Omental fat pad (tissue), 4 donors: ENCODE results near the gene C20orf173. TPM values are rescaled to one million over a fixed set of nuclear protein-coding genes. Genes with fewer than 3 reads are reported as not detected.
"Not testable (repeated sequence)": the region's sequence is repeated elsewhere in the genome, so short reads cannot be mapped to it uniquely, and the experiment has no call there.

Source experiments
- ATAC-seq: fragments of 150-250 bp; one replicate; pipeline ENCODE4 v1.9.1; 2016; ENCODE audit warnings: mild to moderate bottlenecking, moderate library complexity; ENCODE audit not compliant: low FRiP score
- DNase-seq: peaks from one replicate; pipeline ENCODE4 v3.0.0-alpha.2; 2019; ENCODE audit warnings: low spot score
- total RNA-seq, 4 donors: library from RNA; depleted of rRNA; stranded (reverse); fragments of >200 nt; gene quantifications; one replicate each; pipeline ENCODE4 v1.1.0, GENCODE V29; 2016
- TF ChIP-seq, protein P1 (sequence below), 3 donors: fragments of 450-650 bp; IDR thresholded peaks; one replicate each; pipeline ENCODE4 v1.5.1; 2016 to 2017; ENCODE audit warnings: antibody characterized with exemption in 3 of 3, mild to moderate bottlenecking in 3 of 3, moderate library complexity in 2 of 3

C20orf173 gene
- total RNA-seq, 4 donors from 2014 or later: not detected

GRCh38 chr20:35560541-35560940 lies 31.1 kb upstream of the C20orf173 start:
- ATAC-seq (no peak), DNase-seq (no peak)
- TF ChIP-seq, protein P1, sequence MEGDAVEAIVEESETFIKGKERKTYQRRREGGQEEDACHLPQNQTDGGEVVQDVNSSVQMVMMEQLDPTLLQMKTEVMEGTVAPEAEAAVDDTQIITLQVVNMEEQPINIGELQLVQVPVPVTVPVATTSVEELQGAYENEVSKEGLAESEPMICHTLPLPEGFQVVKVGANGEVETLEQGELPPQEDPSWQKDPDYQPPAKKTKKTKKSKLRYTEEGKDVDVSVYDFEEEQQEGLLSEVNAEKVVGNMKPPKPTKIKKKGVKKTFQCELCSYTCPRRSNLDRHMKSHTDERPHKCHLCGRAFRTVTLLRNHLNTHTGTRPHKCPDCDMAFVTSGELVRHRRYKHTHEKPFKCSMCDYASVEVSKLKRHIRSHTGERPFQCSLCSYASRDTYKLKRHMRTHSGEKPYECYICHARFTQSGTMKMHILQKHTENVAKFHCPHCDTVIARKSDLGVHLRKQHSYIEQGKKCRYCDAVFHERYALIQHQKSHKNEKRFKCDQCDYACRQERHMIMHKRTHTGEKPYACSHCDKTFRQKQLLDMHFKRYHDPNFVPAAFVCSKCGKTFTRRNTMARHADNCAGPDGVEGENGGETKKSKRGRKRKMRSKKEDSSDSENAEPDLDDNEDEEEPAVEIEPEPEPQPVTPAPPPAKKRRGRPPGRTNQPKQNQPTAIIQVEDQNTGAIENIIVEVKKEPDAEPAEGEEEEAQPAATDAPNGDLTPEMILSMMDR (IDR thresholded peaks at IDR 0.05): no peak

- TF ChIP-seq, protein P1 (IDR thresholded peaks at IDR 0.05): no peak
- ATAC-seq: no peak
- DNase-seq: no peak
Observed at GRCh38 chr20:35560105-35560511, 30.7 kb upstream of the C20orf173 start.

DNA sequence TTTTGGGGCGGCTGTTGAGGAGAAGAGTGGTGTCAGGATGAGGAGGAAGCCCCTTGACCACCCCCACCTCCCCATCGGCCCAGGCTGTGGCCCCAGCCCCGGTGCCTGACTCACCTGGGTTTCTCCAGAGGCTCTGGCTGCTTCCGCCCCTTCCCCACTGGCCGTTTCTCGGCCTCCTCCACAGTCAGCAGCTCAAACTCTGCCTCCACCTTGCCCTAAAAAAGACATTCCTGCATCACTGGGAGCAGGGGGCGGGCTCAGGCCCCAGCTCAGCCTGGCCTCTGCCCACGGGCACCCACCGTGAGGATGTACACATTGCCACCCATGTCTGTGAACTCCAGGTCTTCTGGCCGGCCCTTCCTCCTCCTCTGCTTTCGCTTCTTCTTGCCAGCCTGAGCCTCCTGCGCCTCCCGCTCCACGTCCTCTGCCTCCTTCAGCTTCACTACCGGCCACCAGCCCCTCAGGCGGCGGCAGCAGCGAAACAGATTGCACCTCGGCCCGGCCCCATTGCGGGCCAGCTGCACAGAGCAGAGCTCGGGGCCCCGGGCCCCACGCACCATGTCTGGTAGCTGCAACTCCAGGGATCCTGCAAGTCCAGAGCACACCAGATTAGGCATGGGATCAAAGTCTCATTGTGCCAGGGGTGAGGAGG lies 29.7 kb upstream of the C20orf173 start:
- no peak for ATAC-seq
- TF ChIP-seq, protein P1 (IDR thresholded peaks at IDR 0.05): no peak
- no peak for DNase-seq

GRCh38 chr20:35558451-35558850 lies 29.0 kb upstream of the C20orf173 start:
- TF ChIP-seq, protein P1 (IDR thresholded peaks at IDR 0.05): no peak
- ATAC-seq (no peak), DNase-seq (no peak)

DNA sequence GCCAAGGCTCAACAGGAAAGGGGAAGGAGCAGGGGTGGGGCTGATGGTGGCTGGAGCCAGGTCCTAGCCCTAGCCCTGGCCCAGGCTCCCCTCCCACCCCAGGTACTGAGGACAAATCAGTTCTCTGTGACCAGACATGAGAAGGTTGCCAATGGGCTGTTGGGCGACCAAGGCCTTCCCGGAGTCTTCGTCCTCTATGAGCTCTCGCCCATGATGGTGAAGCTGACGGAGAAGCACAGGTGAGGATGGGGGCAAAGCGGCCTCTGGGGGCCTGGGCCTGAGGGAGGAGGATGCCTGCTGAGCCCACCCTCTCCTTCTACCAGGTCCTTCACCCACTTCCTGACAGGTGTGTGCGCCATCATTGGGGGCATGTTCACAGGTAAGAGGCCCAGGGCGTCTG lies 27.4 kb upstream of the C20orf173 start:
- no peak for ATAC-seq
- TF ChIP-seq, protein P1 (IDR thresholded peaks at IDR 0.05): no peak
- no peak for DNase-seq

GRCh38 chr20:35555951-35556645 lies 26.6 kb upstream of the C20orf173 start:
- TF ChIP-seq, protein P1 (IDR thresholded peaks at IDR 0.05): no peak
- ATAC-seq (no peak), DNase-seq (no peak)

DNA sequence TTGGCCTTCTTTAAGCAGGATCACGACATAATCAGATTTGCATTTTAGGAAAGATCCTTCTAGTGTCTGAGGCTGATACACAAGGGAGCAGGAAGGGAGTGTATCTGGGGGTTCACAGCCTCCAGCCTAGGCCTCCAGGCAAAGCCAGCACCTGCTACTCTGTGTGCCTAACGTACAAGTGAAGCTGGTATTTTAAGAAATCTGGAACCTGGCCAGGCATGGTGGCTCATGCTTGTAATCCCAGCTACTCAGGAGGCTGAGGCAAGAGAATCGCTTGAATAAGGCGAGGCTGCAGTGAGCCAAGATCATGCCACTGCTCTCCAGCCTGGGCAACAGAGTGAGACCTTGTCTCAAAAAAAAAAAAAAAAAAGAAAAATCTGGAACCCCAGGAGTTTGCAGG lies 26.0 kb upstream of the C20orf173 start:
- ATAC-seq, DNase-seq: not testable (repeated sequence)
